Neuron (in vitro differentiated cells): Measurements from ENCODE around the gene ZNF483.
"Not testable (repeated sequence)": the region's sequence is repeated elsewhere in the genome, so short reads cannot be mapped to it uniquely, and the experiment has no call there.

Experiments
- H2AFZ ChIP-seq: one replicate; pipeline ENCODE4 v1.6.1; 2013; ENCODE audit warnings: low read depth, mild to moderate bottlenecking, inconsistent platforms, low read length, moderate library complexity
- H3K27me3 ChIP-seq: one replicate; pipeline ENCODE4 v1.6.1; 2013; ENCODE audit warnings: low read length; ENCODE audit not compliant: insufficient read depth
- H3K36me3 ChIP-seq: one replicate; pipeline ENCODE4 v1.6.1; 2013; ENCODE audit warnings: low read length; ENCODE audit not compliant: insufficient read depth
- H3K4me1 ChIP-seq: one replicate; pipeline ENCODE4 v1.6.1; 2013; ENCODE audit warnings: low read length; ENCODE audit not compliant: insufficient read depth
- H3K4me3 ChIP-seq: 2 replicates; pipeline ENCODE4 v1.5.1; 2013; ENCODE audit warnings: mild to moderate bottlenecking, low read length, moderate library complexity
- H3K9me3 ChIP-seq: one replicate; pipeline ENCODE4 v1.6.1; 2013; ENCODE audit warnings: low read length

Gene ZNF483

GRCh38 chr9:111511581-111511980 is 13.4 kb upstream of the ZNF483 start:
- not testable (repeated sequence) for H3K9me3 ChIP-seq, H3K4me3 ChIP-seq, H2AFZ ChIP-seq, H3K36me3 ChIP-seq, H3K27me3 ChIP-seq, H3K4me1 ChIP-seq

- H3K9me3 ChIP-seq: no peaks in the 10 kb centered on the region
- no peaks in the 10 kb centered on the region for H3K36me3 ChIP-seq
- no peaks in the 10 kb centered on the region for H3K4me1 ChIP-seq
- H3K4me3 ChIP-seq: no peak overlapping the region
- H3K27me3 ChIP-seq: no peaks in the 10 kb centered on the region
- no peak overlapping the region for H2AFZ ChIP-seq
Observed at GRCh38 chr9:111514967-111515366, 10.0 kb upstream of the ZNF483 start.

GRCh38 chr9:111516061-111516465 is 8.9 kb upstream of the ZNF483 start:
- Histone ChIP-seq H3K4me3 (no peak overlapping the region), H3K4me1 (no peaks in the 10 kb centered on the region), H3K9me3 (no peaks in the 10 kb centered on the region), H3K27me3 (no peaks in the 10 kb centered on the region), H2AFZ (no peak overlapping the region), H3K36me3 (no peaks in the 10 kb centered on the region)

GRCh38 chr9:111524731-111525055 is 286 bp upstream of the ZNF483 start:
- H2AFZ ChIP-seq: peak overlapping the region; percentile 96
- peaks cover 9% of the 10 kb centered on the region for H3K9me3 ChIP-seq
- peak overlapping the region; percentile 82 for H3K4me3 ChIP-seq
- H3K36me3 ChIP-seq: peaks cover 14% of the 10 kb centered on the region
- no peaks in the 10 kb centered on the region for H3K27me3 ChIP-seq
- H3K4me1 ChIP-seq: peaks cover 8% of the 10 kb centered on the region

- H3K4me1 ChIP-seq: peaks cover 8% of the 10 kb centered on the region
- H3K27me3 ChIP-seq: no peaks in the 10 kb centered on the region
- H3K4me3 ChIP-seq: no peak overlapping the region
- no peak overlapping the region for H2AFZ ChIP-seq
- peaks cover 21% of the 10 kb centered on the region for H3K9me3 ChIP-seq
- H3K36me3 ChIP-seq: peaks cover 16% of the 10 kb centered on the region
Observed at GRCh38 chr9:111527347-111527746, 2.4 kb downstream of the ZNF483 start.

- Histone ChIP-seq H3K4me1 (peaks cover 8% of the 10 kb centered on the region), H3K27me3 (no peaks in the 10 kb centered on the region), H3K36me3 (peaks cover 25% of the 10 kb centered on the region), H3K9me3 (peaks cover 27% of the 10 kb centered on the region), H3K4me3 (no peak overlapping the region), H2AFZ (no peak overlapping the region)
Observed at GRCh38 chr9:111529787-111530186, 4.8 kb downstream of the ZNF483 start.

- peaks cover 34% of the 10 kb centered on the region for H3K36me3 ChIP-seq
- H3K4me3 ChIP-seq: no peak overlapping the region
- no peaks in the 10 kb centered on the region for H3K4me1 ChIP-seq
Observed at GRCh38 chr9:111531716-111532115, 6.7 kb downstream of the ZNF483 start.

GRCh38 chr9:111533099-111533790 is 8.3 kb downstream of the ZNF483 start:
- no peak overlapping the region for H2AFZ ChIP-seq
- H3K4me3 ChIP-seq: no peak overlapping the region
- no peaks in the 10 kb centered on the region for H3K27me3 ChIP-seq
- no peaks in the 10 kb centered on the region for H3K4me1 ChIP-seq
- H3K9me3 ChIP-seq: peaks cover 38% of the 10 kb centered on the region
- peaks cover 35% of the 10 kb centered on the region for H3K36me3 ChIP-seq

More at GRCh38 chr9:111531716-111532115, 6.7 kb downstream of the ZNF483 start:
- Histone ChIP-seq H3K9me3 (peaks cover 34% of the 10 kb centered on the region), H3K27me3 (no peaks in the 10 kb centered on the region), H2AFZ (no peak overlapping the region)

- H3K4me1 ChIP-seq: no peaks in the 10 kb centered on the region
- H3K9me3 ChIP-seq: peaks cover 58% of the 10 kb centered on the region
- no peak overlapping the region for H3K4me3 ChIP-seq
Observed at GRCh38 chr9:111542497-111543254, 17.7 kb downstream of the ZNF483 start.

GRCh38 chr9:111548623-111549022 is 23.6 kb downstream of the ZNF483 start:
- Histone ChIP-seq H3K4me3 (no peak overlapping the region), H3K4me1 (no peaks in the 10 kb centered on the region), H3K27me3 (no peaks in the 10 kb centered on the region), H2AFZ (no peak overlapping the region), H3K36me3 (peaks cover 6% of the 10 kb centered on the region), H3K9me3 (peaks cover 26% of the 10 kb centered on the region)

More at GRCh38 chr9:111542497-111543254, 17.7 kb downstream of the ZNF483 start:
- Histone ChIP-seq H3K27me3 (no peaks in the 10 kb centered on the region), H2AFZ (no peak overlapping the region), H3K36me3 (peaks cover 36% of the 10 kb centered on the region)

- H3K27me3 ChIP-seq, H3K36me3 ChIP-seq, H2AFZ ChIP-seq, H3K4me1 ChIP-seq, H3K4me3 ChIP-seq: not testable (repeated sequence)
- H3K9me3 ChIP-seq: peaks cover 17% of the 10 kb centered on the region
Observed at GRCh38 chr9:111555425-111555824, 30.4 kb downstream of the ZNF483 start.

- Histone ChIP-seq H3K9me3 (peaks cover 14% of the 10 kb centered on the region), H3K4me3 (no peak overlapping the region), H3K27me3 (no peaks in the 10 kb centered on the region), H3K36me3 (no peaks in the 10 kb centered on the region), H3K4me1 (no peaks in the 10 kb centered on the region), H2AFZ (no peak overlapping the region)
Observed at GRCh38 chr9:111559000-111559610, 34.1 kb downstream of the ZNF483 start.

GRCh38 chr9:111561165-111561719 is 36.3 kb downstream of the ZNF483 start:
- H3K4me3 ChIP-seq: no peak overlapping the region
- no peaks in the 10 kb centered on the region for H3K36me3 ChIP-seq
- no peaks in the 10 kb centered on the region for H3K27me3 ChIP-seq
- peaks cover 10% of the 10 kb centered on the region for H3K9me3 ChIP-seq
- H3K4me1 ChIP-seq: no peaks in the 10 kb centered on the region
- no peak overlapping the region for H2AFZ ChIP-seq
